Esophagus squamous epithelium (tissue), 4 donors: ENCODE results near the gene CTSV.
"Not testable (repeated sequence)": the region's sequence is repeated elsewhere in the genome, so short reads cannot be mapped to it uniquely, and the experiment has no call there.

Experiments
- CTCF ChIP-seq, 6 experiments: fragments of 450-650 bp in 4 of 6; fragments of 200-600 bp in 2 of 6; sonication (generic) in 2 of 6; IDR thresholded peaks; one replicate each; pipeline ENCODE4 v1.5.1; 2016 to 2019; ENCODE audit warnings: antibody characterized with exemption in 6 of 6, mild to moderate bottlenecking in 4 of 6, moderate library complexity in 4 of 6
- POLR2A ChIP-seq, 4 donors: fragments of 450-650 bp; IDR thresholded peaks; one replicate each; pipeline ENCODE4 v1.6.1; 2017; ENCODE audit warnings: antibody characterized with exemption in 4 of 4, mild to moderate bottlenecking in 4 of 4, moderate library complexity in 3 of 4

- TF ChIP-seq CTCF (IDR thresholded peaks at IDR 0.05) = not testable (repeated sequence)
- TF ChIP-seq POLR2A (IDR thresholded peaks at IDR 0.05) = peak in 1 of 4 donors; percentile 43
Measured at GRCh38 chr9:97012617-97013016, 26.3 kb downstream of the CTSV start.
